Measurements from ENCODE around the gene DEFB127.

- no peak for TF ChIP-seq CTCF (IDR thresholded peaks at IDR 0.05)
- no peak for TF ChIP-seq POLR2AphosphoS5 (IDR thresholded peaks at IDR 0.05; ENCODE audit: low read depth, low read length)
- no peak for TF ChIP-seq SIN3A (IDR thresholded peaks at IDR 0.05; ENCODE audit: borderline replicate concordance, insufficient read depth, low read depth, low read length)
- no peak for TF ChIP-seq REST (IDR thresholded peaks at IDR 0.05; ENCODE audit: insufficient read depth in 1 of 2, low read depth in 2 of 2, low read length in 1 of 2)
- no peak for TF ChIP-seq TCF7L2 (IDR thresholded peaks at IDR 0.05; ENCODE audit: low read depth, low read length)
Observed at GRCh38 chr20:164618-165017, 7.4 kb downstream of the DEFB127 start.
